Osteocyte (in vitro differentiated cells): Measurements from ENCODE around the gene GSE1. TPM values are rescaled to one million over a fixed set of nuclear protein-coding genes. Genes with fewer than 3 reads are reported as not detected.

Experiments
- DNase-seq: peaks from one replicate; pipeline ENCODE4 v3.0.0; 2021; ENCODE audit warnings: mixed read lengths; ENCODE audit not compliant: unreplicated experiment; ENCODE audit errors: extremely low spot score
- H3K27ac Mint-ChIP-seq: one replicate; pipeline ENCODE4 v1.8.0; 2021; ENCODE audit warnings: mild to moderate bottlenecking, mixed read lengths; ENCODE audit not compliant: unreplicated experiment
- H3K27me3 Mint-ChIP-seq: one replicate; pipeline ENCODE4 v1.8.0; 2021; ENCODE audit warnings: mixed read lengths; ENCODE audit not compliant: unreplicated experiment
- H3K36me3 Mint-ChIP-seq: one replicate; pipeline ENCODE4 v1.8.0; 2021; ENCODE audit warnings: mixed read lengths; ENCODE audit not compliant: unreplicated experiment
- H3K4me1 Mint-ChIP-seq: one replicate; pipeline ENCODE4 v1.8.0; 2021; ENCODE audit warnings: mixed read lengths; ENCODE audit not compliant: unreplicated experiment
- H3K4me3 Mint-ChIP-seq: one replicate; pipeline ENCODE4 v1.8.0; 2021; ENCODE audit warnings: mild to moderate bottlenecking, moderate library complexity, mixed read lengths; ENCODE audit not compliant: unreplicated experiment
- H3K9me3 Mint-ChIP-seq: one replicate; pipeline ENCODE4 v1.8.0; 2021; ENCODE audit warnings: mixed read lengths; ENCODE audit not compliant: unreplicated experiment
- CTCF ChIP-seq: fragments of 200-600 bp; sonication (generic); IDR thresholded peaks from 2 replicates; pipeline ENCODE4 v1.5.0; 2021; ENCODE audit warnings: antibody characterized with exemption, mild to moderate bottlenecking, moderate library complexity
- total RNA-seq: library from RNA; stranded (reverse); gene quantifications from 2 replicates; pipeline ENCODE4 v1.2.1, GENCODE V29; 2021

Gene GSE1
- total RNA-seq, 1 donor from 2014 or later = 64.1 TPM

DNA sequence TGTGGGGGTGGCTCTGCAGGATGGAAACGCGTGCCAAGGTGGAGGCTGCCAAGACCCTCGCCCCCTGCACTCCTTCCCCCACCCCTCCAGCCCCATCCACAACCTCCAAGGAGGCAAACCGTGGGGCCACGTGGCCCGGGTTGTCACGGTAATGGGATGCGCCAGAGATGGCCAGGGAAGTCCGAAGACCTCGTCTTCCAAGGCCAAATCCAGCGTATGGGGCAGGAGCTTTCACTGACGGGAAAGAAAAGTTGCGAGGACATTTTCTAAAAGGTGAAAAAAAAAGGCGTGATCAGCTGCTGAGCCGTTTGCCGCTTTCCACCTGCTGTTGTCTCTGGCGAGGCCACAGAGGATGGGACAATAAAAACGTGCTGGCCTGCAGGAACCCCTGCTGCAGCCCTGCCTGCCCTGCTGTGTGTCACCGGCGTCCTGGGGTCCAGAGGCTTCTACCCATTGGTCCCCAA, 28.3 kb upstream of the GSE1 start:
- H3K4me1 Mint-ChIP-seq = peaks cover 81% of the 10 kb centered on the region

GRCh38 chr16:85585711-85586110, 27.4 kb upstream of the GSE1 start:
- H3K36me3 Mint-ChIP-seq = no peaks in the 10 kb centered on the region
- DNase-seq = no peak
- H3K27ac Mint-ChIP-seq = peak overlapping the region; percentile 59
- H3K9me3 Mint-ChIP-seq = no peaks in the 10 kb centered on the region
- H3K27me3 Mint-ChIP-seq = no peaks in the 10 kb centered on the region
- no peak for TF ChIP-seq CTCF
- no peak overlapping the region for H3K4me3 Mint-ChIP-seq
- H3K4me1 Mint-ChIP-seq = peaks cover 72% of the 10 kb centered on the region

More for the DNA sequence above, 28.3 kb upstream of the GSE1 start:
- Mint-ChIP-seq H3K4me3 (no peak overlapping the region), H3K36me3 (peaks cover 2% of the 10 kb centered on the region), H3K27me3 (no peaks in the 10 kb centered on the region), H3K9me3 (no peaks in the 10 kb centered on the region), H3K27ac (peak overlapping the region; percentile 98)
- no peak for TF ChIP-seq CTCF
- DNase-seq = no peak

GRCh38 chr16:85586380-85587104, 26.6 kb upstream of the GSE1 start:
- H3K9me3 Mint-ChIP-seq = no peaks in the 10 kb centered on the region
- no peak overlapping the region for H3K4me3 Mint-ChIP-seq
- no peak overlapping the region for H3K27ac Mint-ChIP-seq
- H3K36me3 Mint-ChIP-seq = no peaks in the 10 kb centered on the region
- H3K4me1 Mint-ChIP-seq = peaks cover 64% of the 10 kb centered on the region
- H3K27me3 Mint-ChIP-seq = no peaks in the 10 kb centered on the region
- TF ChIP-seq CTCF = no peak
- no peak for DNase-seq

DNA sequence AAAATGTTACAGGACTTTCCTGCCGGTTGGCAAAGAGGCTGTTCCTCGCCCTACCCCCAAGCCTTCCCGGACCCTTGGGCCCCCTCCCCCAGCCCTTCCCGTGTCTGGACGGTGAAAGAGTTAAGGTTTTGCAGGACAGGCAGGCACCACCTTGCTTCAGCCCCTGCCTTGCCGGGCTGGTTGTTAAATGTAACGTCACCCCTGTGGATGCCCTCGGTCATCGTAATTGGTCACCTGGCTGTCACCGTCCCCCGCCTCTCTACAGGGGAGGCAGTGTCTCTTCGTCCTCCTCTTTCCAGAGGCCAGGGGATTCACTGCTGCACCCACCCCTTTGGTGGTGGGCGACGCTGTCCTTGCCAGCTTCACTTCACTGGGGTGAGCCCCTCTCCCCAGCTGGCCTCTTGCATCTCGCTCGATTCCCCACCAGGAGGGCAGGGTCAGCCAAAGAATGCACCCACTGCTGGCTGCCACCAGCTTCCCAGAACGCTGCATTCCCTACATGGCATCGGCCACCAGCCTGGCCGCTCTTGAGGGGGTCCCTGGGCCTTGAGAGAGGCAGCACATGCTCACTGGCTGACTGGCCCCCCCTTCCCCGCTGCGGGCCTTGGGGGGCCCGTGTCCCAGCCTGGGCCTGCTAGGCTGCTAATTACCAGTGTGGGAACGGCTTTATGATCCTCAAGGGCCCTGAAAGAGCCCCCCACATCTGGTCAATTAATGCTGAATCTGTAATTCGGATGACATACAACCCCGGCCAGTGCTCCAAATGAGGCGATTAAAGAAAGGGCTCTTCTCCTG, 25.2 kb upstream of the GSE1 start:
- H3K27ac Mint-ChIP-seq = no peak overlapping the region
- peaks cover 2% of the 10 kb centered on the region for H3K36me3 Mint-ChIP-seq
- no peaks in the 10 kb centered on the region for H3K9me3 Mint-ChIP-seq
- H3K4me3 Mint-ChIP-seq = no peak overlapping the region
- H3K27me3 Mint-ChIP-seq = no peaks in the 10 kb centered on the region
- H3K4me1 Mint-ChIP-seq = peaks cover 64% of the 10 kb centered on the region
- DNase-seq = no peak
- no peak for TF ChIP-seq CTCF
